SU-DHL-6 (cell line): ENCODE data around the gene KIF24.

ENCODE experiments used
- H2AFZ ChIP-seq: fragments of 200-600 bp; sonication (generic); 2 replicates; pipeline ENCODE4 v1.6.1; 2014; ENCODE audit warnings: low read depth, mild to moderate bottlenecking, moderate library complexity, mixed read lengths, antibody characterized with exemption, low read length; ENCODE audit not compliant: severe bottlenecking
- H3F3A ChIP-seq: fragments of 200-600 bp; shearing (Covaris generic); 2 replicates; pipeline ENCODE4 v1.6.0; 2016; ENCODE audit warnings: antibody characterized with exemption, mild to moderate bottlenecking; ENCODE audit not compliant: insufficient read depth
- H3K27ac ChIP-seq: fragments of 200-600 bp; sonication (generic); 2 replicates; pipeline ENCODE4 v1.5.1; 2016; ENCODE audit warnings: low read depth, mild to moderate bottlenecking, low read length, moderate library complexity, mixed read lengths
- H3K27me3 ChIP-seq: fragments of 200-600 bp; sonication (generic), shearing (Covaris generic); 2 replicates; pipeline ENCODE4 v1.6.0; 2014; ENCODE audit warnings: mild to moderate bottlenecking, low read length
- H3K36me3 ChIP-seq: fragments of 200-600 bp; sonication (generic); 2 replicates; pipeline ENCODE4 v1.6.1; 2014; ENCODE audit warnings: mild to moderate bottlenecking, low read length, mixed read lengths
- H3K4me2 ChIP-seq: fragments of 300-600, 200-600 bp; shearing (Covaris generic), sonication (generic); 2 replicates; pipeline ENCODE4 v1.6.0; 2014; ENCODE audit warnings: low read length, low read depth, mild to moderate bottlenecking; ENCODE audit not compliant: poor library complexity, severe bottlenecking
- H3K4me3 ChIP-seq: fragments of 200-600 bp; sonication (generic); 2 replicates; pipeline ENCODE4 v1.5.1; 2014; ENCODE audit warnings: antibody characterized with exemption, low read length, mild to moderate bottlenecking, mixed read lengths; ENCODE audit not compliant: insufficient read depth, poor library complexity, severe bottlenecking
- H3K79me2 ChIP-seq: fragments of 200-600 bp; sonication (generic); 2 replicates; pipeline ENCODE4 v1.6.1; 2014; ENCODE audit warnings: mild to moderate bottlenecking, low read length, moderate library complexity; ENCODE audit not compliant: insufficient read depth
- H3K9ac ChIP-seq: fragments of 200-600 bp; sonication (generic); 2 replicates; pipeline ENCODE4 v1.7.0; 2014; ENCODE audit warnings: mild to moderate bottlenecking, low read length
- H3K9me2 ChIP-seq: fragments of 200-600 bp; sonication (generic); replicated peaks from 2 replicates; pipeline ENCODE4 v1.6.1; 2014; ENCODE audit warnings: low read length; ENCODE audit not compliant: insufficient read depth
- H3K9me3 ChIP-seq: fragments of 200-600 bp; sonication (generic); 2 replicates; pipeline ENCODE4 v1.6.1; 2014; ENCODE audit warnings: low read length, mixed read lengths; ENCODE audit not compliant: insufficient read depth
- H4K20me1 ChIP-seq: fragments of 200-600 bp; sonication (generic); 2 replicates; pipeline ENCODE4 v1.6.1; 2014; ENCODE audit warnings: low read depth, mild to moderate bottlenecking, antibody characterized with exemption, low read length, moderate library complexity, mixed read lengths
- EZH2phosphoT487 ChIP-seq: fragments of 200-600 bp; sonication (generic), shearing (Covaris generic); conservative IDR thresholded peaks from 2 replicates; pipeline ENCODE4 v1.6.1; 2018; ENCODE audit warnings: mild to moderate bottlenecking, antibody characterized with exemption, low read length, moderate library complexity, mixed read lengths
- TF ChIP-seq, protein P1 (sequence below): fragments of 200-600 bp; sonication (generic); IDR thresholded peaks from one replicate; pipeline ENCODE4 v1.5.1; 2017; ENCODE audit warnings: antibody characterized with exemption, mild to moderate bottlenecking, low read length, moderate library complexity; ENCODE audit not compliant: insufficient read depth, poor library complexity, severe bottlenecking

Gene KIF24

DNA sequence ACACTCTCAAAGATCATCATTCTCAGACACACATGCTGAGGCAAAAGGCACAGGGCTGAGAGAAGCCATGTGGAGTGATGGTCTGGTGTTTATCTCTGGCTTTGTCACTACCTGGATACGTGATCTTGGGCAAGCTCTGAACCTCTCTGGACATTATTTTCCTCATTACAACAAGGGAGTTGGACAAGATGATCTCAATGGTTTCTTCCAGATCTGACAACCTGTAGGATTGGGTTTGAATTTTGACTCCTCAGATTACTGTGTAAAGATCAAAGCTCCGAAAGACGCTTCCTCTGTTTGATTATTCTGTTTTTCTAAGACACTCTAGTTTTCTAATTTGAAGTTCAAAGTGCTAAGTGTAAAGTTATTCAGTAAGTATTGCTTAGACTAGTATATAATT, 20.3 kb upstream of the KIF24 start:
- H4K20me1 ChIP-seq: no peaks in the 10 kb centered on the region
- no peaks in the 10 kb centered on the region for H3K27me3 ChIP-seq
- no peak overlapping the region for H2AFZ ChIP-seq
- no peak overlapping the region for H3K4me3 ChIP-seq
- no peaks in the 10 kb centered on the region for H3K79me2 ChIP-seq
- no peaks in the 10 kb centered on the region for H3K9me3 ChIP-seq
- no peaks in the 10 kb centered on the region for H3K9me2 ChIP-seq
- H3K4me2 ChIP-seq: no peak overlapping the region
- TF ChIP-seq EZH2phosphoT487: no peak
- TF ChIP-seq, protein P1, sequence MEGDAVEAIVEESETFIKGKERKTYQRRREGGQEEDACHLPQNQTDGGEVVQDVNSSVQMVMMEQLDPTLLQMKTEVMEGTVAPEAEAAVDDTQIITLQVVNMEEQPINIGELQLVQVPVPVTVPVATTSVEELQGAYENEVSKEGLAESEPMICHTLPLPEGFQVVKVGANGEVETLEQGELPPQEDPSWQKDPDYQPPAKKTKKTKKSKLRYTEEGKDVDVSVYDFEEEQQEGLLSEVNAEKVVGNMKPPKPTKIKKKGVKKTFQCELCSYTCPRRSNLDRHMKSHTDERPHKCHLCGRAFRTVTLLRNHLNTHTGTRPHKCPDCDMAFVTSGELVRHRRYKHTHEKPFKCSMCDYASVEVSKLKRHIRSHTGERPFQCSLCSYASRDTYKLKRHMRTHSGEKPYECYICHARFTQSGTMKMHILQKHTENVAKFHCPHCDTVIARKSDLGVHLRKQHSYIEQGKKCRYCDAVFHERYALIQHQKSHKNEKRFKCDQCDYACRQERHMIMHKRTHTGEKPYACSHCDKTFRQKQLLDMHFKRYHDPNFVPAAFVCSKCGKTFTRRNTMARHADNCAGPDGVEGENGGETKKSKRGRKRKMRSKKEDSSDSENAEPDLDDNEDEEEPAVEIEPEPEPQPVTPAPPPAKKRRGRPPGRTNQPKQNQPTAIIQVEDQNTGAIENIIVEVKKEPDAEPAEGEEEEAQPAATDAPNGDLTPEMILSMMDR: no peak
- H3K36me3 ChIP-seq: no peaks in the 10 kb centered on the region
- no peaks in the 10 kb centered on the region for H3F3A ChIP-seq
- no peak overlapping the region for H3K27ac ChIP-seq
- H3K9ac ChIP-seq: no peak overlapping the region

GRCh38 chr9:34347800-34348158, 18.7 kb upstream of the KIF24 start:
- no peaks in the 10 kb centered on the region for H3K9me3 ChIP-seq
- no peaks in the 10 kb centered on the region for H3K79me2 ChIP-seq
- no peak overlapping the region for H3K27ac ChIP-seq
- H3K4me3 ChIP-seq: no peak overlapping the region
- no peak for TF ChIP-seq EZH2phosphoT487
- TF ChIP-seq, protein P1: no peak
- no peak overlapping the region for H3K4me2 ChIP-seq
- H4K20me1 ChIP-seq: no peaks in the 10 kb centered on the region
- H3F3A ChIP-seq: no peaks in the 10 kb centered on the region
- no peak overlapping the region for H2AFZ ChIP-seq
- no peaks in the 10 kb centered on the region for H3K27me3 ChIP-seq
- no peak overlapping the region for H3K9ac ChIP-seq
- no peaks in the 10 kb centered on the region for H3K9me2 ChIP-seq
- no peaks in the 10 kb centered on the region for H3K36me3 ChIP-seq

DNA sequence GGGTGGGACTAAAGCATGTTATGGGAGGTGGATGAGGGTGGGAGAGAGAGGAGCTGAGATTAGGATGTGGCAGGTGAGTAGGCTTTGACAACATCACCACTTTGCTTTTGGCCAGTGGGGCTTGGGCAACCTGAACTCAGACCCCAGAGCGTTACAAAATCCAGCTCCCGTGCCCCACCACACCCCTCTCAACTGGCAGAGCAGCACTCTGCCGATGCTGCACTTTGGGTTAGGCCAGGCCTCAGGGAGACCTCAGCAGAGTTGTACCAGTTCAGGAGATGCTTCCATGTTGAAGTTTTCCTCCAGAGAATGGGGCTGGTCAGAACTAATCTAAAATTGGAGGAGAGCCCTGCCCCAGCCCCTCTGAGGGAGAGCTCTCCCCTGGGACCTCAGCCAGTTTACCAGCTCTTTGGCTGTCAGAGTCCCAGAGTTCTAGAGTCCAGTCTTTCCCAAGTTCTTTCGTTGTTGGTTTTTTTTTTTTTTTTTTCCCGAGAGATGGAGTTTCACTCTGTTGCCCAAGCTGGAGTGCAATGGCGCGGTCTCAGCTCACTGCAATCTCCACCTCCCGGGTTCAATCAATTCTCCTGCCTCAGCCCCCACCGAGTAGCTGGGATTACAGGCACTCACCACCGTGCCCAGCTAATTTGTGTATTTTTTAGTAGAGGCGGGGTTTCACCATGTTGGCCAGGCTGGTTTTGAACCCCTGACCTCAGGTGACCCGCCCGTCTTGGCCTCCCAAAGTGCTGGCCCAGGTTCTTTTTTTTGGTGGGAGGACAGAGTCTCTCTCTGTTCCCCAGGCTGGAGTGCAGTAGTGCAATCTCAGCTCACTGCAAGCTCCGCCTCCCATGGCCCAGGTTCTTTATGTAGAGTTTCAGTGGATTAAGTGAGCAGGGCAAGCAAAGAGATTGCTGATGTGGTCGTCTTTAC, 18.1 kb upstream of the KIF24 start:
- Histone ChIP-seq H3K9me2 (no peaks in the 10 kb centered on the region), H3K79me2 (no peaks in the 10 kb centered on the region), H3K9ac (no peak overlapping the region), H3F3A (no peaks in the 10 kb centered on the region), H2AFZ (no peak overlapping the region), H3K4me2 (no peak overlapping the region), H3K27ac (no peak overlapping the region), H3K36me3 (no peaks in the 10 kb centered on the region), H3K4me3 (no peak overlapping the region), H3K27me3 (no peaks in the 10 kb centered on the region), H4K20me1 (no peaks in the 10 kb centered on the region), H3K9me3 (no peaks in the 10 kb centered on the region)
- no peak for TF ChIP-seq EZH2phosphoT487
- TF ChIP-seq, protein P1: no peak
